NCI-H2196 (cell line): ENCODE measurements around the gene DNA2.

Experiments used
- DNase-seq: peaks from one replicate; lab custom pipeline; 2025; ENCODE audit not compliant: unreplicated experiment; lab: John Stamatoyannopoulos, UW

Gene DNA2

GRCh38 chr10:68461032-68461431 is 10.7 kb downstream of the DNA2 start:
- DNase-seq = no peak

DNA sequence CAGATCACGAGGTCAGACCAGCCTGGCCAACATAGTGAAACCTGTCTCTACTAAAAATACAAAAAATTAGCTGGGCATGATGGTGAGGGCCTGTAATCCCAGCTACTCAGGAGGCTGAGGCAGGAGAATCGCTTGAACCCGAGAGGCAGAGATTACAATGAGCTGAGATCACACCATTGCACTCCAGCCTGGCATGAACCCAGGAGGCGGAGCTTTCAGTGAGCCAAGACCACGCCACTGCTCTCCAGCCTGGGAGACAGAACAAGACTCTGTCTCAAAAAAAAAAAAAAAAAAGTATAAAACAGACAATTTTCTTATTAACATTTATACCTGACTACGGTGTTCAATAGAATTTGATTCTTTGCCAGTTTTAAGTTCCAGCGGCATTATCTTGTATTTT is 22.1 kb downstream of the DNA2 start:
- peak; percentile 16 for DNase-seq

GRCh38 chr10:68446179-68446578 is 25.6 kb downstream of the DNA2 start:
- DNase-seq = no peak

DNA sequence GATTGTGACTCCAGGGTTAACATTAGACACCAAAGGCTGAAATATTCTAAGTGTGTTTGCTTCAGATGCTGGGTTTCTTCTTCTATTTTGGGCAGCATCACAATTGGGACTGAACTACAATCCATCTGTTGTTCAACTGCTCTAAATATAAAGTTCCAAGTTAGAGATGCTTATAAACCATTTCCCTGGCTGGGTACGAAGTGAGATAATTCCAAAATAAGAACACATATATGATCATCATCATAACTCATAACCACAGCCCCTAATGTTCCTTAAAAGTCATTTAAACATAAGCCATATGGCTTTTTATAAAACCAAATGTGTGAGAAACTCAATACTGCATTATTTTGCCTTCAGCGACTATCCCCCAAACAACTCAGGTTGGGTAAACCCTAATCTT is 28.8 kb downstream of the DNA2 start:
- DNase-seq = no peak

GRCh38 chr10:68440898-68441297 is 30.9 kb downstream of the DNA2 start:
- DNase-seq = no peak

- no peak for DNase-seq
These were observed 36.0 kb downstream of the DNA2 start for GRCh38 chr10:68435803-68436202.

DNA sequence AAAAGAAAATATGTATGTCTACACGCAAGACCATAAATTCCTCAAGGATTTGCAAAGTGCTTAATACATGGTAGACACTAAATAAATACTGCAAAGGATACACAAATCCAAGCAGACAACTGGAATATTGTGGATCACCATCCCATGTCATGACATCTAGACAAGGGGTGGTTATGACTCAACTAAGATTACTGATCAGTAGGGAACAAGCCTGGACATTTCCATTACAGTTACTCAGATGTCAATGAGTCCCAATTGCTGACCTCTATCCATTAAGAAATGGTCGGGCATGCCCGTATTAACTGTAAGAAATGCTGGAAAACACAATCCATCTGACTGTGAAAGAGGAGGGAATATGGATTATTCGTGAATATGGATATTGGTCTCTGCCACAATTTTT is 37.1 kb downstream of the DNA2 start:
- no peak for DNase-seq

DNA sequence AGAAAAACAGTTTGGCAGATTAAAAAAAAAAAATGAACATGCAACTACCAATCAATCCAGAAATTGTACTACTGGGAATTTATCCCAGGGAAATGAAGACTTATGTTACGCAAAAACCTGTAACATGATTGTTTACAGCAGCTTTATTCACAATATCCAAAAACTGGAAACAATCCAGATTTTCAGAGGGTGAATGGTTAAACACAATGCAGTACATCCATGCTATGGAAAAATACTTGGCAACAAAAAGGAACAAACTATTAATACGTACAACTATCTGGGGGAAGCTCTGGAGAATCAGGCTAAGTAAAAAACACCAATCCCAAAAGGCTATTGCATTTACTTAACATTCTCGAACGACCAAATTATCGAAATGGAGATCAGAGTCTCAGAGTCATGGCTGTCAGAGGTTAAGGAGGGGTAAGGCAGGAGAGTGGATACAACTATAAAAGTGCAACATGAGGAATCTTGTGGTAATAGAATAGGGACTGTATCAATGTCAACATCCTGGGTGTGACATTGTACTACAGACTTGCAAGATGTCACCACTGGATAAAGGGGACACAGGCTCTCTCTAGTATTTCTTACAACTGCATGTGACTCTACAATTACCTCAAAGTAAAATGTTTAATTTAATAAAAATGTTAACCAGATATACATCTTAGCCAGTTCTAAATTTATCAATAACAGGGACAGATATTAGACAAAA is 43.2 kb downstream of the DNA2 start:
- DNase-seq = no peak

GRCh38 chr10:68424454-68425014 is 47.2 kb downstream of the DNA2 start:
- no peak for DNase-seq

- no peak for DNase-seq
These were observed 48.3 kb downstream of the DNA2 start for GRCh38 chr10:68423522-68423921.

GRCh38 chr10:68419376-68419775 is 52.4 kb downstream of the DNA2 start:
- no peak for DNase-seq

- no peak for DNase-seq
These were observed 62.8 kb downstream of the DNA2 start for GRCh38 chr10:68408898-68409518.

DNA sequence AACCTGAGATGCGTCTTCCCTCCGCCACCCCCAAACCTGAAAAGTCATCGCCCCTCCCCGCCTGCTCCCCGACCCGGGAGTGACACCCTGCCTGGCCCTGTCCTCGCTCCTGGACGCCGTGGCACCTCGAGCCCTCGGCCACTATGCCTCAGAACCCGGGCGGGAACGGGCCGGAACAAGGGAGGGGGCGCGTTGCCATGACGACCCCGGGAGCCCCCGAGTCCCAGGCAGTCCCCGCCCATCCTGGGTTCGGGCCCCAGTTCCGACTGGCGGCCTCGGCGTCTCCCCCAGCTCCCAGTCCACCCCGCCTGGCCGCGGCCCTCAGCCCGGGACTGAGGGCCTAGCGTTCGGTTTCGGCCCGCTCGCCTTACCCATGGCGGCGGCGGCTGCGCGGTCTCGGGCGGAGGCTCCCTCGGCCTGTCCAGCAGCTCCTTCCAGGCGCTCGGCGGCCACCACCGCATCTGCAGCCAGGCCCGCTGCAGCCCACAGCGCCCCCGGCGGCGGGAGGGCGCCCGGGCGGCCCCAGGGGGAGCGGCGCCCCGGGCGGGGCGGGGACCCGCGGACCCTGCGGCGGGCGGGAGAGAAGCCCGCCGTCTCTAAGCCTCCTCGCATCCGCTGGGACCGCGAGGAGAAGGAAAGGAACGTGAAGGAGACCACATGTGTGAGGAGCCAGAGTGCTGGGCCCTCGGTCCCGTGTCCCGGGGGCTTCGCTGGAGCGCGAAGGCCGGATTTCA is 64.8 kb downstream of the DNA2 start, which contains the start of gene RUFY2:
RUFY2 (minus strand) TSS at position 463 of the 734 bp plus-strand sequence; CDS start at position 375, 88 bp downstream.
- peak; percentile 57 for DNase-seq

DNA sequence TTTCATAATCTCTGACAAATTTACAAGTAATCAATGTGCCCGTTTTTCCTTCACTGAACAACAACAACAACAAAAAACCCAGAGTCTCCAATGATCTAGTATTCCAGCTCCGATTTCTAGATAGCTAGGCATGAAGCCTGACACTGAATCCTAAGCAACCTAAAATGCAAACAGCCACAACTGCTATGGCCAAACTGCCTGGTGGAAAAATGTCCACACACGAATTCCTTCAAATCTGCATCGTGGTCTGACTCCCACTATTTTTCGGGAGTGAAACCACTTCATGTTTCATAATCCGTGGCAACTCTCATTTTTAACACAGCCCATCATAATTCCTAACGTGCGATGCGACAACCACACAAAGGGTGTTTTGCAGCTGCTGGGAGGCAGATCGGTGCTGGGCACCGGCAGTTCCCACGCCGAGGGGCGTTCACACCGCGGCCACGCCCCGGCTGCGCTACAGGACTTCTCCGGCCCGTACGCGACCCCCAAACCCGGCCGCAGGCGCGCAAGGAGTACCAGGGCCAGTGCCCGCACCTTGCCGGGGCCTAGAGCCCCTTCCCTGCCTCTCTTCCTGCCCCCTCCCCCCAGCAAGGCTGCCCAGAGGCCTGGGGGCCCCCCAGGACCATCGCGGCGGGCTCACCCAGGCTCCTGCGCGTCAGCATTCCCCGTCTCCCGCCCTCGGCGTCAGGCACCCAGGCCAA is 65.5 kb downstream of the DNA2 start:
- peak; percentile 13 for DNase-seq

GRCh38 chr10:68403701-68404100 is 68.1 kb downstream of the DNA2 start:
- no peak for DNase-seq

GRCh38 chr10:68402276-68402675 is 69.5 kb downstream of the DNA2 start:
- DNase-seq = no peak

GRCh38 chr10:68397005-68397404 is 74.8 kb downstream of the DNA2 start:
- DNase-seq = no peak

DNA sequence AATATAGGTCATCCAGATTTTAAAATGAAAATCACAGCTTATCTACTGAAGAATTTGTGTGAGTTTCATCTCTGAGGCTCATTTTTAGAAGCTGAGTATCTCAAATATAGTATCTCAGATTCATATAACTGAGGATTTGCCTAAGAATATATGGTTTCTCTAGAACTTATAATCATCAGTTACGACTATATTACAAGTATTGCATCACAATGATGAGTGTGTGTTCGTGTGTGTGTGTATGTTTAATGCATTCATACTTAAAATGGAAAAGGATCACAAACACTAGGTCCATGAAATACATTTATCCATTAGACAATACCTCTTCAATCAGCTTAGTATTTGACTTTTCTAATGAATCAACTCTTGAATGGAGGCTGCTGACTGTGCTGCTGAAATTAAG is 86.0 kb downstream of the DNA2 start:
- DNase-seq = no peak

- no peak for DNase-seq
These were observed 100.2 kb downstream of the DNA2 start for GRCh38 chr10:68371604-68372003.

DNA sequence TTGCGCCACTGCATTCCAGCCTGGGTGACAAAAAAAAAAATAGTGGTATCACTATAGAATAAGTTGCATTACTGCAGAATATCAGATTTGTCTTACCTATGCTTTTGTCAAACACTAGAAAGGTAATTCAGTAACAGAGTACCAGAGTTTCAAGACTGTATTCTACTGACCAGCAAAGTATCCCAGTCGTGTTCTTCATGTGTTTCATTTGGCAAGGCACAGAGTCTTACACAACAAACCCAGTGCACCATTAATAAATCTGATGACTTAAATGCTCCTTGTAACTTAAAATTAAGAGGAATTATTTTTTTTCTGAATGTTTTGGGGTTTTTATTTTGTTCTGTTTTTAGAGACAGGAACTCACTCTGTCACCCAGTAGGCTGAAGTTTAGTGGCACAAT is 104.7 kb downstream of the DNA2 start:
- DNase-seq = no peak

DNA sequence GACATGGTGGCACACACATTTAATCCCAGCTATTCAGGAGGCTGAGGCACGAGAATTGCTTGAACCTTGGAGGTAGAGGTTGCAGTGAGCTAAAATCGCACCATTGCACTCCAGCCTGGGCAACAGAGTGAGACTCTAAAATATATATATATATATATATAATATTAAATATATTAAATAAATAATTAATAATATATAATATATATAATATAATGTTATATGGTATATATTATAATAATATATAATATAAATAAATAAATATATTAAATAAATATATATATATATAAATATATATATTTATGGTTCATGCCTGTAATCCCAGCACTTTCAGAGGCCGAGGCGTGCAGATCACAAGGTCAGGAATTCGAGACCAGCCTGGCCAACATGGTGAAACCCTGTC is 105.2 kb downstream of the DNA2 start:
- no peak for DNase-seq
